IMR-90 (cell line): ENCODE data around the gene THADA. TPM values are rescaled to one million over a fixed set of nuclear protein-coding genes. Genes with fewer than 3 reads are reported as not detected.

Experiments used
- ATAC-seq: fragments of 200-7000 bp; cut with Tn5 transposase; 2 replicates; pipeline ENCODE4 v1.9.1; 2020; ENCODE audit warnings: low read depth, mild to moderate bottlenecking, moderate library complexity
- BruUV-seq: library from RNA; stranded (reverse); fragments of 400-500 nt; replicated peaks from 2 replicates; lab custom pipeline; 2021; lab: Mats Ljungman, UMichigan
- CTCF ChIA-PET: fragments of 300-600 bp; formaldehyde crosslinking; extraction: SDS; loops from one replicate; lab custom pipeline; 2021; ENCODE audit warnings: antibody characterized with exemption; lab: Yijun Ruan, JAX
- POLR2A ChIA-PET: fragments of 300-600 bp; sonication (Branson Sonifier 250); formaldehyde crosslinking; loops from one replicate; lab custom pipeline; 2022; ENCODE audit warnings: antibody characterized with exemption; ENCODE audit not compliant: unreplicated experiment; lab: Charles Lee
- DNase-seq: peaks from one replicate; pipeline ENCODE4 v3.0.0; 2013
- H2AFZ ChIP-seq: replicated peaks from 2 replicates; pipeline ENCODE3; 2013; ENCODE audit warnings: low read length, mild to moderate bottlenecking; ENCODE audit not compliant: poor library complexity
- H2AK5ac ChIP-seq: 2 replicates; pipeline ENCODE4 v1.6.1; 2013; ENCODE audit warnings: low read depth, low read length, inconsistent platforms
- H2AK9ac ChIP-seq: replicated peaks from 2 replicates; pipeline ENCODE3; 2013; ENCODE audit warnings: mild to moderate bottlenecking, low read depth, low read length, moderate library complexity; ENCODE audit not compliant: poor library complexity
- H2BK120ac ChIP-seq: 2 replicates; pipeline ENCODE4 v1.6.1; 2013; ENCODE audit warnings: low read depth, low read length, inconsistent platforms
- H2BK15ac ChIP-seq: 3 replicates; pipeline ENCODE4 v1.6.1; 2013; ENCODE audit warnings: low read depth, low read length, inconsistent platforms
- H2BK20ac ChIP-seq: 2 replicates; pipeline ENCODE4 v1.6.1; 2013; ENCODE audit warnings: low read depth, mild to moderate bottlenecking, inconsistent platforms, low read length, moderate library complexity
- H2BK5ac ChIP-seq: 2 replicates; pipeline ENCODE4 v1.6.1; 2013; ENCODE audit warnings: mild to moderate bottlenecking, low read depth, low read length, inconsistent platforms; ENCODE audit not compliant: poor library complexity, severe bottlenecking
- H3K14ac ChIP-seq: replicated peaks from 2 replicates; pipeline ENCODE4 v1.6.1; 2013; ENCODE audit warnings: low read depth, low read length, inconsistent platforms
- H3K18ac ChIP-seq: 2 replicates; pipeline ENCODE4 v1.6.1; 2013; ENCODE audit warnings: low read depth, low read length, control low read depth
- H3K23ac ChIP-seq: 2 replicates; pipeline ENCODE4 v1.6.1; 2013; ENCODE audit warnings: low read depth, low read length, inconsistent platforms
- H3K27ac ChIP-seq: 2 replicates; pipeline ENCODE4 v1.5.1; 2013; ENCODE audit warnings: mild to moderate bottlenecking, control low read depth, low read length; ENCODE audit not compliant: insufficient read depth
- H3K27me3 ChIP-seq: 2 replicates; pipeline ENCODE4 v1.6.1; 2013; ENCODE audit warnings: low read length; ENCODE audit not compliant: control insufficient read depth, insufficient read depth
- H3K36me3 ChIP-seq: 2 replicates; pipeline ENCODE4 v1.6.1; 2013; ENCODE audit warnings: low read length, mixed read lengths; ENCODE audit not compliant: control insufficient read depth, insufficient read depth
- H3K4ac ChIP-seq: 2 replicates; pipeline ENCODE4 v1.6.1; 2013; ENCODE audit warnings: low read depth, low read length, inconsistent platforms
- H3K4me1 ChIP-seq: 2 replicates; pipeline ENCODE4 v1.6.1; 2013; ENCODE audit warnings: low read length, mixed read lengths; ENCODE audit not compliant: control insufficient read depth, insufficient read depth
- H3K4me2 ChIP-seq: 2 replicates; pipeline ENCODE4 v1.6.1; 2013; ENCODE audit warnings: low read depth, mild to moderate bottlenecking, control low read depth, low read length, moderate library complexity
- H3K4me3 ChIP-seq: 2 replicates; pipeline ENCODE4 v1.5.1; 2013; ENCODE audit warnings: low read depth, mild to moderate bottlenecking, control low read depth, low read length, moderate library complexity; ENCODE audit not compliant: insufficient read depth
- H3K56ac ChIP-seq: 2 replicates; pipeline ENCODE4 v1.6.1; 2013; ENCODE audit warnings: low read length, inconsistent platforms; ENCODE audit not compliant: insufficient read depth; ENCODE audit errors: extremely low read depth
- H3K79me1 ChIP-seq, 2 experiments: 2 replicates each; pipeline ENCODE4 v1.6.1; 2013; ENCODE audit warnings: low read length in 2 of 2, inconsistent platforms in 1 of 2, low read depth in 1 of 2
- H3K9ac ChIP-seq: 2 replicates; pipeline ENCODE4 v1.6.1; 2013; ENCODE audit warnings: low read depth, low read length, control low read depth
- H3K9me1 ChIP-seq: 2 replicates; pipeline ENCODE4 v1.6.1; 2013; ENCODE audit warnings: low read length, inconsistent platforms; ENCODE audit not compliant: insufficient read depth
- H3K9me3 ChIP-seq: 2 replicates; pipeline ENCODE4 v1.6.1; 2013; ENCODE audit warnings: low read length; ENCODE audit not compliant: control insufficient read depth, insufficient read depth
- H4K20me1 ChIP-seq: 2 replicates; pipeline ENCODE4 v1.6.1; 2013; ENCODE audit warnings: low read length, inconsistent platforms; ENCODE audit not compliant: insufficient read depth
- H4K5ac ChIP-seq: 2 replicates; pipeline ENCODE4 v1.6.1; 2013; ENCODE audit warnings: mild to moderate bottlenecking, low read depth, low read length, control low read depth
- H4K8ac ChIP-seq, 2 experiments: 2 replicates each; pipeline ENCODE4 v1.6.1; 2013; ENCODE audit warnings: low read depth in 2 of 2, low read length in 2 of 2, control low read depth in 1 of 2, inconsistent platforms in 1 of 2
- H4K91ac ChIP-seq: 2 replicates; pipeline ENCODE4 v1.6.1; 2013; ENCODE audit warnings: low read depth, low read length, inconsistent platforms; ENCODE audit not compliant: insufficient read depth
- MXI1 ChIP-seq: IDR thresholded peaks from 2 replicates; pipeline ENCODE4 v1.6.1; 2012; ENCODE audit warnings: low read depth, mild to moderate bottlenecking, low read length, moderate library complexity, borderline replicate concordance
- RCOR1 ChIP-seq: IDR thresholded peaks from 2 replicates; pipeline ENCODE4 v1.6.1; 2012; ENCODE audit warnings: mild to moderate bottlenecking, low read length, improper control_type of control experiment; ENCODE audit not compliant: insufficient replicate concordance
- SMC3 ChIP-seq: fragments of 150-350 bp; IDR thresholded peaks from 2 replicates; pipeline ENCODE4 v1.6.1; 2016; ENCODE audit warnings: low read depth, mild to moderate bottlenecking, antibody characterized with exemption, low read length, moderate library complexity
- WGBS, 2 experiments: methylation state at CpG; one replicate each; pipeline versions ENCODE4 v1.1.5 to v1.1.7; 2013; ENCODE audit warnings: missing lambda C conversion rate in 2 of 2; ENCODE audit not compliant: insufficient read length in 1 of 2; ENCODE audit errors: extremely low coverage in 2 of 2; 5-methylcytosine and 5-hydroxymethylcytosine counted together
- dilution Hi-C: fragments of 300-500 bp; cut with HindIII; formaldehyde crosslinking; loops from one replicate; pipeline ENCODE4 v1.14.3; 2018; ENCODE audit warnings: low sequenced_read_pairs; ENCODE audit not compliant: unreplicated experiment
- in situ Hi-C: fragments of 300-500 bp; cut with MboI; formaldehyde crosslinking; loops from 3 replicates; pipeline ENCODE4 v1.14.3; 2019; ENCODE audit warnings: low sequenced_read_pairs, inconsistent platforms, mixed read lengths
- intact Hi-C: fragments of 100-400 bp; cut with micrococcal nuclease; formaldehyde crosslinking; loops from 2 replicates; pipeline ENCODE4 v1.10.0; 2022
- polyA plus RNA-seq, 3 experiments: library from polyadenylated mRNA; depleted of rRNA; stranded (reverse); fragments of >200 nt; gene quantifications; 2 replicates each; pipeline ENCODE4 v1.2.3, GENCODE V29; 2012; ENCODE audit warnings: low replicate concordance in 1 of 3
- total RNA-seq: library from RNA; depleted of rRNA; stranded (reverse); fragments of >200 nt; gene quantifications from 2 replicates; pipeline ENCODE4 v1.2.3, GENCODE V29; 2012

The THADA gene
- total and polyA plus RNA-seq, 2 of the 4 experiments (the other 2 are of a cell fraction) = 10.5 to 21.3 TPM

- no peak overlapping the region for H2BK20ac ChIP-seq
- H3K4me2 ChIP-seq = no peak overlapping the region
- in situ Hi-C loops (loop anchor here (5.0 kb wide), 3 partner anchors 251 to 651 kb away; no protein-coding TSS in a partner anchor), dilution Hi-C loops (no loop called here), intact Hi-C loops (loop anchor here (1.0 to 10.0 kb wide), 2 partner anchors 508 to 656 kb away; no protein-coding TSS in a partner anchor)
- H3K27me3 ChIP-seq = no peaks in the 10 kb centered on the region
- POLR2A ChIA-PET = no interaction called here
- WGBS, 2 experiments = no CpG with 5 or more reads among the region's 4 CpGs
- no peak overlapping the region for H4K91ac ChIP-seq
- H2AK5ac ChIP-seq = peak overlapping the region; percentile 77; the same call in 1 of the 2 replicates
- H4K8ac ChIP-seq = no peak overlapping the region
- BruUV-seq = no TSS peak
- ATAC-seq = no peak; the same call in 1 of the 2 replicates
- no peak overlapping the region; the same call in 1 of the 2 replicates for H3K4ac ChIP-seq
- H3K36me3 ChIP-seq = peaks cover 4% of the 10 kb centered on the region; the same call in 1 of the 2 replicates
- no peak overlapping the region for H2AFZ ChIP-seq
- no peak overlapping the region for H3K14ac ChIP-seq
- no peak for TF ChIP-seq SMC3
- no peak for TF ChIP-seq MXI1
- TF ChIP-seq RCOR1 = no peak
- H3K79me1 ChIP-seq = no peaks in the 10 kb centered on the region
- H4K5ac ChIP-seq = no peak overlapping the region
- no peak overlapping the region for H3K4me3 ChIP-seq
- no peak overlapping the region for H3K23ac ChIP-seq
- CTCF ChIA-PET = no interaction called here
- no peaks in the 10 kb centered on the region for H3K9me1 ChIP-seq
- H3K27ac ChIP-seq = no peak overlapping the region
- H2AK9ac ChIP-seq = no peak overlapping the region
- peak overlapping the region; percentile 33 for H3K18ac ChIP-seq
- peak; percentile 36 for DNase-seq
- H2BK15ac ChIP-seq = no peak overlapping the region
- H3K9ac ChIP-seq = no peak overlapping the region
- H4K20me1 ChIP-seq = no peaks in the 10 kb centered on the region
- H2BK5ac ChIP-seq = no peak overlapping the region
- H3K4me1 ChIP-seq = no peaks in the 10 kb centered on the region
- H2BK120ac ChIP-seq = no peak overlapping the region
- no peaks in the 10 kb centered on the region for H3K9me3 ChIP-seq
- no peak overlapping the region for H3K56ac ChIP-seq
Observed at GRCh38 chr2:43482961-43483360, 112.9 kb downstream of the THADA start.
